Uterus (tissue), 2 donors: ENCODE results near the gene ORC5.

Experiments
- CTCF ChIP-seq, 4 experiments: fragments of 200-600 bp in 2 of 4; fragments of 450-650 bp in 2 of 4; sonication (generic) in 2 of 4; IDR thresholded peaks; one replicate each; pipeline ENCODE4 v1.5.1; 2016 to 2019; ENCODE audit warnings: antibody characterized with exemption in 4 of 4, mild to moderate bottlenecking in 2 of 4, moderate library complexity in 1 of 4
- POLR2A ChIP-seq, 2 donors: fragments of 450-650 bp; IDR thresholded peaks; one replicate each; pipeline ENCODE4 v1.6.1; 2016; ENCODE audit warnings: antibody characterized with exemption in 2 of 2, mild to moderate bottlenecking in 1 of 2, moderate library complexity in 1 of 2

- TF ChIP-seq CTCF (IDR thresholded peaks at IDR 0.05) (peak; percentile 10 to 27 (median 16)), POLR2A (IDR thresholded peaks at IDR 0.05) (no peak)
These were observed 47.4 kb downstream of the ORC5 start for GRCh38 chr7:104160375-104160774.
